K562 (cell line): ENCODE data around the gene SRMS. TPM values are rescaled to one million over a fixed set of nuclear protein-coding genes. Genes with fewer than 3 reads are reported as not detected.
A peak's percentile ranks its signal among the peaks of the same experiment; 100 is the strongest.

ENCODE experiments used
- ARNT ChIP-seq, 2 experiments: fragments of 450-650 bp; IDR thresholded peaks; 2 replicates each; pipeline ENCODE4 v1.6.1; 2016; ENCODE audit warnings: mild to moderate bottlenecking in 1 of 2
- CBX8 ChIP-seq: fragments of 200-600 bp; sonication (generic); IDR thresholded peaks from 2 replicates; pipeline ENCODE4 v1.6.1; 2012; ENCODE audit warnings: borderline replicate concordance, mixed run types, low read depth, mild to moderate bottlenecking, moderate library complexity, mixed read lengths, low read length, control low read depth, inconsistent platforms; ENCODE audit not compliant: poor library complexity, severe bottlenecking; ENCODE audit errors: extremely low read depth
- CREB3L1 ChIP-seq: fragments of 450-650 bp; IDR thresholded peaks from 2 replicates; pipeline ENCODE4 v1.6.1; 2014; ENCODE audit warnings: low read depth, mild to moderate bottlenecking, moderate library complexity, borderline replicate concordance
- E2F3 ChIP-seq: fragments of 250-450 bp; sonication (Bioruptor Pico); IDR thresholded peaks from 2 replicates; pipeline ENCODE4 v1.4.0; 2020; ENCODE audit warnings: mild to moderate bottlenecking
- E2F6 ChIP-seq, 2 experiments: IDR thresholded peaks; 2 replicates each; pipeline ENCODE4 v1.6.1; 2011; ENCODE audit warnings: borderline replicate concordance in 1 of 2, control low read depth in 1 of 2, low read depth in 1 of 2, low read length in 1 of 2, mild to moderate bottlenecking in 1 of 2, mixed read lengths in 1 of 2, moderate library complexity in 1 of 2; ENCODE audit not compliant: insufficient read depth in 1 of 2, insufficient read length in 1 of 2, poor library complexity in 1 of 2, severe bottlenecking in 1 of 2; ENCODE audit errors: extremely low read depth in 1 of 2
- FOXK1 ChIP-seq: sonication (generic); formaldehyde crosslinking; IDR thresholded peaks from 2 replicates; pipeline ENCODE4 v1.8.0; 2022; ENCODE audit warnings: missing genetic modification reagents, mild to moderate bottlenecking, borderline replicate concordance
- GMEB1 ChIP-seq: fragments of 250-450 bp; sonication (Bioruptor Pico); IDR thresholded peaks from 2 replicates; pipeline ENCODE4 v1.4.0; 2020; ENCODE audit warnings: mild to moderate bottlenecking
- HNRNPL ChIP-seq: fragments of 200-400 bp; formaldehyde crosslinking; IDR thresholded peaks from 2 replicates; pipeline ENCODE4 v1.6.1; 2017; ENCODE audit warnings: low read depth, mild to moderate bottlenecking, low read length
- IRF2 ChIP-seq: sonication (generic); formaldehyde crosslinking; IDR thresholded peaks from 2 replicates; pipeline ENCODE4 v1.8.1; 2022; ENCODE audit warnings: mild to moderate bottlenecking, missing genetic modification reagents
- MED1 ChIP-seq: sonication (generic); formaldehyde crosslinking; IDR thresholded peaks from 2 replicates; pipeline ENCODE4 v1.8.1; 2023; ENCODE audit warnings: missing genetic modification reagents, borderline replicate concordance
- NFYB ChIP-seq: IDR thresholded peaks from 2 replicates; pipeline ENCODE4 v1.6.1; 2011; ENCODE audit warnings: mild to moderate bottlenecking, moderate library complexity; ENCODE audit not compliant: insufficient read length; ENCODE audit errors: extremely low read depth
- NRF1 ChIP-seq, 2 experiments: fragments of 450-650 bp; IDR thresholded peaks in 1 of 2; conservative IDR thresholded peaks in 1 of 2; 2 replicates each; pipeline ENCODE4 v1.6.1; 2014; ENCODE audit warnings: mild to moderate bottlenecking in 2 of 2
- PHF20 ChIP-seq: fragments of 450-650 bp; IDR thresholded peaks from 2 replicates; pipeline ENCODE4 v1.6.1; 2018; ENCODE audit not compliant: partially characterized antibody
- SAFB ChIP-seq: fragments of 200-400 bp; formaldehyde crosslinking; IDR thresholded peaks from 2 replicates; pipeline ENCODE4 v1.6.1; 2017; ENCODE audit warnings: low read depth, low read length, borderline replicate concordance
- TFAP4 ChIP-seq: sonication (generic); formaldehyde crosslinking; IDR thresholded peaks from 2 replicates; pipeline ENCODE4 v1.8.0; 2022; ENCODE audit warnings: missing genetic modification reagents, mild to moderate bottlenecking, moderate library complexity, borderline replicate concordance
- ZBTB33 ChIP-seq: sonication (generic); formaldehyde crosslinking; IDR thresholded peaks from 2 replicates; pipeline ENCODE4 v1.8.1; 2023; ENCODE audit warnings: mild to moderate bottlenecking, missing genetic modification reagents
- ZNF239 ChIP-seq: fragments of 250-450 bp; sonication (Bioruptor Pico); IDR thresholded peaks from 2 replicates; pipeline ENCODE4 v1.4.0; 2020; ENCODE audit warnings: mild to moderate bottlenecking
- ZNF696 ChIP-seq: fragments of 250-450 bp; sonication (Bioruptor Pico); conservative IDR thresholded peaks from 2 replicates; pipeline ENCODE4 v1.4.0; 2020; ENCODE audit warnings: mild to moderate bottlenecking, moderate library complexity
- polyA plus RNA-seq, 8 experiments: library from polyadenylated mRNA; depleted of rRNA in 4 of 8; stranded (reverse) in 5 of 8; unstranded in 3 of 8; fragments of >200 nt; fragmentation: Nextera tagmentation in 2 of 8; fragmentation: Illumina TruSeq in 1 of 8; extraction: Ambion mirVana in 2 of 8; extraction: Trizol in 1 of 8; gene quantifications; 2 replicates each; pipeline versions ENCODE4 v1.2.1 to v1.2.3, GENCODE V29; 2011 to 2014; ENCODE audit warnings: inconsistent platforms in 1 of 8, missing spikeins in 1 of 8
- total RNA-seq, 7 experiments: library from RNA; depleted of rRNA in 6 of 7; stranded (reverse); fragments of >200 nt in 6 of 7; fragmentation: Illumina TruSeq in 2 of 7; extraction: Trizol in 2 of 7; gene quantifications; 2 replicates each; pipeline versions ENCODE4 v1.2.1 to v1.2.3, GENCODE V29; 2011 to 2021; ENCODE audit warnings: low replicate concordance in 1 of 7

The SRMS gene
- total and polyA plus RNA-seq, 9 of the 15 experiments (the other 6 are each of a cell fraction or from before 2014, with no cell fraction given): 0.07 TPM; not detected in 8

- TF ChIP-seq E2F6 (IDR thresholded peaks at IDR 0.05; ENCODE audit: borderline replicate concordance in 1 of 2, extremely low read depth in 1 of 2, insufficient read depth in 1 of 2, insufficient read length in 1 of 2, low read depth in 1 of 2, low read length in 1 of 2, poor library complexity in 1 of 2, severe bottlenecking in 1 of 2): peak in 1 of 2 experiments; percentile 15
- TF ChIP-seq NFYB: no peak
- TF ChIP-seq IRF2 (CRISPR knock-in tag): no peak
- TF ChIP-seq CREB3L1: no peak
- TF ChIP-seq ZNF239 (CRISPR knock-in tag): no peak
- TF ChIP-seq PHF20: no peak
- no peak for TF ChIP-seq MED1 (CRISPR knock-in tag)
- no peak for TF ChIP-seq FOXK1
- no peak for TF ChIP-seq GMEB1 (CRISPR knock-in tag)
- TF ChIP-seq SAFB: 0 out of 2 replicates have a peak, but pooled peaks have one; percentile 32
- no peak for TF ChIP-seq ZNF696
- TF ChIP-seq NRF1 (conservative IDR thresholded peaks at IDR 0.05 in 1 of 2, IDR thresholded peaks at IDR 0.05 in 1 of 2): peak; percentile 45 to 46; a peak in 2 of 4 replicates
- TF ChIP-seq ZBTB33 (CRISPR knock-in tag): no peak
- peak; percentile 46; the same call in 1 of the 2 replicates for TF ChIP-seq TFAP4 (CRISPR knock-in tag)
- no peak for TF ChIP-seq ARNT (IDR thresholded peaks at IDR 0.05)
- no peak for TF ChIP-seq HNRNPL
- TF ChIP-seq CBX8: no peak
- TF ChIP-seq E2F3 (CRISPR knock-in tag): no peak
Observed at GRCh38 chr20:63497946-63498935, 49.3 kb downstream of the SRMS start (continued).
